Mammary epithelial cell (primary cell): ENCODE results near the gene FOXD3.

Experiments used
- EZH2 ChIP-seq: IDR thresholded peaks from 2 replicates; pipeline ENCODE4 v1.6.1; 2012; ENCODE audit warnings: low read length, inconsistent platforms, borderline replicate concordance
- TF ChIP-seq, protein P1 (sequence below), 2 donors: IDR thresholded peaks in 1 of 2; conservative IDR thresholded peaks in 1 of 2; 2 replicates each; pipeline ENCODE4 v1.5.1; 2011 to 2012; ENCODE audit warnings: inconsistent platforms in 2 of 2, low read length in 2 of 2, mild to moderate bottlenecking in 2 of 2, control low read depth in 1 of 2, low read depth in 1 of 2; ENCODE audit not compliant: insufficient read depth in 1 of 2; ENCODE audit errors: extremely low read depth in 1 of 2

DNA sequence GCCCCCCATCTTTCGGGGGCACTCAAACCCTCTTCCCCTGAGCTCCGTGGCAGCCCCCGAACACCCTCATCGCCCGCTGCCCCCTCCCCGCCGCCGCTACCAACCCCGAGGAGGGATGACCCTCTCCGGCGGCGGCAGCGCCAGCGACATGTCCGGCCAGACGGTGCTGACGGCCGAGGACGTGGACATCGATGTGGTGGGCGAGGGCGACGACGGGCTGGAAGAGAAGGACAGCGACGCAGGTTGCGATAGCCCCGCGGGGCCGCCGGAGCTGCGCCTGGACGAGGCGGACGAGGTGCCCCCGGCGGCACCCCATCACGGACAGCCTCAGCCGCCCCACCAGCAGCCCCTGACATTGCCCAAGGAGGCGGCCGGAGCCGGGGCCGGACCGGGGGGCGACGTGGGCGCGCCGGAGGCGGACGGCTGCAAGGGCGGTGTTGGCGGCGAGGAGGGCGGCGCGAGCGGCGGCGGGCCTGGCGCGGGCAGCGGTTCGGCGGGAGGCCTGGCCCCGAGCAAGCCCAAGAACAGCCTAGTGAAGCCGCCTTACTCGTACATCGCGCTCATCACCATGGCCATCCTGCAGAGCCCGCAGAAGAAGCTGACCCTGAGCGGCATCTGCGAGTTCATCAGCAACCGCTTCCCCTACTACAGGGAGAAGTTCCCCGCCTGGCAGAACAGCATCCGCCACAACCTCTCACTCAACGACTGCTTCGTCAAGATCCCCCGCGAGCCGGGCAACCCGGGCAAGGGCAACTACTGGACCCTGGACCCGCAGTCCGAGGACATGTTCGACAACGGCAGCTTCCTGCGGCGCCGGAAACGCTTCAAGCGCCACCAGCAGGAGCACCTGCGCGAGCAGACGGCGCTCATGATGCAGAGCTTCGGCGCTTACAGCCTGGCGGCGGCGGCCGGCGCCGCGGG is 837 bp downstream of the FOXD3 start:
- TF ChIP-seq, protein P1, sequence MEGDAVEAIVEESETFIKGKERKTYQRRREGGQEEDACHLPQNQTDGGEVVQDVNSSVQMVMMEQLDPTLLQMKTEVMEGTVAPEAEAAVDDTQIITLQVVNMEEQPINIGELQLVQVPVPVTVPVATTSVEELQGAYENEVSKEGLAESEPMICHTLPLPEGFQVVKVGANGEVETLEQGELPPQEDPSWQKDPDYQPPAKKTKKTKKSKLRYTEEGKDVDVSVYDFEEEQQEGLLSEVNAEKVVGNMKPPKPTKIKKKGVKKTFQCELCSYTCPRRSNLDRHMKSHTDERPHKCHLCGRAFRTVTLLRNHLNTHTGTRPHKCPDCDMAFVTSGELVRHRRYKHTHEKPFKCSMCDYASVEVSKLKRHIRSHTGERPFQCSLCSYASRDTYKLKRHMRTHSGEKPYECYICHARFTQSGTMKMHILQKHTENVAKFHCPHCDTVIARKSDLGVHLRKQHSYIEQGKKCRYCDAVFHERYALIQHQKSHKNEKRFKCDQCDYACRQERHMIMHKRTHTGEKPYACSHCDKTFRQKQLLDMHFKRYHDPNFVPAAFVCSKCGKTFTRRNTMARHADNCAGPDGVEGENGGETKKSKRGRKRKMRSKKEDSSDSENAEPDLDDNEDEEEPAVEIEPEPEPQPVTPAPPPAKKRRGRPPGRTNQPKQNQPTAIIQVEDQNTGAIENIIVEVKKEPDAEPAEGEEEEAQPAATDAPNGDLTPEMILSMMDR (conservative IDR thresholded peaks at IDR 0.05 in 1 of 2, IDR thresholded peaks at IDR 0.05 in 1 of 2; ENCODE audit: extremely low read depth in 1 of 2, insufficient read depth in 1 of 2, low read depth in 1 of 2, low read length in 2 of 2): no peak
- TF ChIP-seq EZH2: peak; percentile 98
